Ovary (tissue), 9 donors: ENCODE data around the gene HRAS. TPM values are rescaled to one million over a fixed set of nuclear protein-coding genes. Genes with fewer than 3 reads are reported as not detected.

Source experiments
- DNase-seq, 5 donors: peaks; one replicate each; pipeline ENCODE4 v3.0.0-alpha.2; 2019 to 2020
- H3K27ac ChIP-seq, 2 donors: fragments of 200-600 bp; one replicate each; pipeline versions ENCODE4 v1.5.1 to v1.8.0; 2019 to 2022
- H3K27me3 ChIP-seq: fragments of 200-600 bp; one replicate; pipeline ENCODE4 v1.8.0; 2022
- H3K36me3 ChIP-seq: fragments of 200-600 bp; sonication (generic); one replicate; pipeline ENCODE4 v1.5.1; 2019
- H3K4me1 ChIP-seq: one replicate; pipeline ENCODE4 v1.8.1; 2013; ENCODE audit warnings: mild to moderate bottlenecking, moderate library complexity; ENCODE audit not compliant: insufficient read depth
- H3K4me3 ChIP-seq: fragments of 200-600 bp; sonication (generic); one replicate; pipeline ENCODE4 v1.5.1; 2017
- H3K9me3 ChIP-seq, 2 donors: fragments of 200-600 bp in 1 of 2; sonication (generic) in 1 of 2; one replicate each; pipeline versions ENCODE4 v1.5.1 to v1.8.1; 2013 to 2019; ENCODE audit warnings: mild to moderate bottlenecking in 1 of 2, moderate library complexity in 1 of 2
- CTCF ChIP-seq, 3 donors: fragments of 450-650 bp in 2 of 3; fragments of 200-600 bp in 1 of 3; IDR thresholded peaks; one replicate each; pipeline versions ENCODE4 v1.5.1 to v1.8.0; 2016 to 2022; ENCODE audit warnings: antibody characterized with exemption in 3 of 3, mild to moderate bottlenecking in 1 of 3
- EP300 ChIP-seq: sonication (generic); formaldehyde crosslinking; IDR thresholded peaks from one replicate; pipeline ENCODE4 v1.6.1; 2017; ENCODE audit warnings: antibody characterized with exemption
- POLR2A ChIP-seq: fragments of 450-650 bp; IDR thresholded peaks from one replicate; pipeline ENCODE4 v1.6.1; 2017; ENCODE audit warnings: antibody characterized with exemption, mild to moderate bottlenecking, moderate library complexity
- WGBS, 3 donors: extraction: QIAGEN DNeasy Blood & Tissue Kit in 1 of 3; methylation state at CpG; one replicate each; pipeline versions ENCODE4 v1.1.5 to v1.1.7; 2013 to 2017; 5-methylcytosine and 5-hydroxymethylcytosine counted together
- intact Hi-C, 4 donors: fragments of 100-400 bp; cut with DNase I; formaldehyde crosslinking; loops; one replicate each; pipeline versions ENCODE4 v1.11.0 to v1.15.1; 2022 to 2023
- polyA plus RNA-seq, 2 donors: library from polyadenylated mRNA; stranded (reverse); fragments of 200-250 nt in 1 of 2; fragments of 350-450 nt in 1 of 2; fragmentation: Illumina TruSeq in 1 of 2; extraction: RNeasy Lipid Tissue Mini Kit (QIAGEN cat#74804) in 1 of 2; gene quantifications; one replicate each; pipeline ENCODE4 v1.2.3, GENCODE V29; 2013 to 2014
- total RNA-seq, 7 donors: library from RNA; depleted of rRNA in 2 of 7; stranded (reverse); fragments of >200 nt in 2 of 7; fragmentation: NEBNext Ultra II Directional in 3 of 7; extraction: Animal tissue kit (Norgen Biotek cat#: 25700) in 3 of 7; gene quantifications; one replicate each; pipeline versions ENCODE4 v1.1.0 to v1.2.4, GENCODE V29; 2016 to 2023
- donor health status: DM: no; HTN: no; CAD: no; lungs with moderate emphysema.
- donor health status: DM: no; HTN: no; CAD: no.
- donor health status: Bipolar disorder and iron deficiency.
- donor health status: DM: yes; HTN: yes; CAD: no.
- donor health status: DM: no; HTN: no; CAD: no.
- donor health status: DM: yes; HTN: yes; CAD: no.

HRAS gene
- total and polyA plus RNA-seq, 9 donors, result 4.3 to 49.6 (median 36.3) TPM

GRCh38 chr11:545171-545570 is 9.8 kb upstream of the HRAS start:
- intact Hi-C loops, result no loop called here
- Histone ChIP-seq H3K4me1 (no peaks in the 10 kb centered on the region), H3K27me3 (no peaks in the 10 kb centered on the region), H3K4me3 (no peak overlapping the region), H3K27ac (no peak overlapping the region), H3K36me3 (no peaks in the 10 kb centered on the region), H3K9me3 (no peaks in the 10 kb centered on the region)
- WGBS, 3 donors, result 79 to 90% (median 88%) methylated on average over 11 of the region's 11 CpGs
- TF ChIP-seq POLR2A, result no peak
- TF ChIP-seq EP300, result no peak
- TF ChIP-seq CTCF (IDR thresholded peaks at IDR 0.05), result no peak
- peak in 1 of 5 donors; percentile 15 for DNase-seq

GRCh38 chr11:544817-545166 is 9.4 kb upstream of the HRAS start:
- no peak overlapping the region for H3K4me3 ChIP-seq
- H3K36me3 ChIP-seq, result no peaks in the 10 kb centered on the region
- no peak for DNase-seq
- WGBS, 3 donors, result 79 to 84% (median 81%) methylated on average over 5 of the region's 5 CpGs
- no peaks in the 10 kb centered on the region for H3K27me3 ChIP-seq
- TF ChIP-seq CTCF (IDR thresholded peaks at IDR 0.05), result no peak
- TF ChIP-seq EP300, result no peak
- TF ChIP-seq POLR2A, result no peak
- no peaks in the 10 kb centered on the region for H3K4me1 ChIP-seq
- H3K9me3 ChIP-seq, result no peaks in the 10 kb centered on the region
- intact Hi-C loops, result no loop called here
- H3K27ac ChIP-seq, result no peak overlapping the region

- DNase-seq, result peak in 1 of 5 donors; percentile 38
- TF ChIP-seq CTCF (IDR thresholded peaks at IDR 0.05) (no peak), POLR2A (no peak)
- intact Hi-C loops, result no loop called here
- H3K4me1 ChIP-seq, result peaks cover 10% of the 10 kb centered on the region
- WGBS, 3 donors, result 90 to 93% (median 92%) methylated on average over 20 of the region's 20 CpGs
- H3K4me3 ChIP-seq, result no peak overlapping the region
- H3K27ac ChIP-seq, result no peak overlapping the region
- no peaks in the 10 kb centered on the region for H3K27me3 ChIP-seq
- H3K36me3 ChIP-seq, result no peaks in the 10 kb centered on the region
- no peaks in the 10 kb centered on the region for H3K9me3 ChIP-seq
These were observed 6.1 kb upstream of the HRAS start for GRCh38 chr11:541433-541885.

- 85 to 87% (median 85%) methylated on average over 22 to 23 of the region's 23 CpGs for WGBS, 3 donors
These were observed 5.4 kb upstream of the HRAS start for GRCh38 chr11:540583-541432.

More at GRCh38 chr11:540583-541432, 5.4 kb upstream of the HRAS start:
- no peaks in the 10 kb centered on the region for H3K9me3 ChIP-seq
- peaks cover 10% of the 10 kb centered on the region for H3K4me1 ChIP-seq
- H3K4me3 ChIP-seq, result no peak overlapping the region
- no peaks in the 10 kb centered on the region for H3K36me3 ChIP-seq
- no peak overlapping the region for H3K27ac ChIP-seq
- TF ChIP-seq POLR2A, result no peak
- TF ChIP-seq EP300, result no peak
- no peak for TF ChIP-seq CTCF (IDR thresholded peaks at IDR 0.05)
- intact Hi-C loops, result no loop called here
- peak in 3 of 5 donors; percentile 17 to 40 (median 22) for DNase-seq
- no peaks in the 10 kb centered on the region for H3K27me3 ChIP-seq
